Measurements from ENCODE around the gene HBE1.

HBE1 gene

GRCh38 chr11:5224538-5225479 lies 44.9 kb downstream of the HBE1 start:
- H3K4me1 ChIP-seq: no peaks in the 10 kb centered on the region
- H3K36me3 ChIP-seq: no peaks in the 10 kb centered on the region
- H3K27me3 ChIP-seq: no peaks in the 10 kb centered on the region
- no peak overlapping the region for H3K4me3 ChIP-seq (ENCODE audit: low read depth, low read length)
- TF ChIP-seq CTCF (IDR thresholded peaks at IDR 0.05; ENCODE audit: low read depth, low read length): no peak
- DNase-seq: no peak
- no peaks in the 10 kb centered on the region for H3K9me3 ChIP-seq

GRCh38 chr11:5223686-5224085 lies 46.1 kb downstream of the HBE1 start:
- Histone ChIP-seq H3K4me1 (no peaks in the 10 kb centered on the region), H3K4me3 (ENCODE audit: low read depth, low read length) (no peak overlapping the region), H3K9me3 (no peaks in the 10 kb centered on the region), H3K36me3 (no peaks in the 10 kb centered on the region), H3K27me3 (no peaks in the 10 kb centered on the region)
- TF ChIP-seq CTCF (IDR thresholded peaks at IDR 0.05; ENCODE audit: low read depth, low read length): no peak
- DNase-seq: no peak

- Histone ChIP-seq H3K4me1 (no peaks in the 10 kb centered on the region), H3K27me3 (no peaks in the 10 kb centered on the region), H3K36me3 (no peaks in the 10 kb centered on the region), H3K9me3 (no peaks in the 10 kb centered on the region), H3K4me3 (ENCODE audit: low read depth, low read length) (no peak overlapping the region)
- TF ChIP-seq CTCF (IDR thresholded peaks at IDR 0.05; ENCODE audit: low read depth, low read length): no peak
- no peak for DNase-seq
Measured at GRCh38 chr11:5223146-5223545, 46.6 kb downstream of the HBE1 start.

Data from BE2C (cell line).